Endothelial cell of umbilical vein (primary cell): ENCODE data around the gene FAM114A1. TPM values are rescaled to one million over a fixed set of nuclear protein-coding genes. Genes with fewer than 3 reads are reported as not detected.

Source experiments
- BruUV-seq: library from RNA; stranded (reverse); fragments of 400-500 nt; replicated peaks from 2 replicates; lab custom pipeline; 2021; lab: Mats Ljungman, UMichigan
- CTCF ChIA-PET: fragments of 300-600, 350-600 bp; sonication (Branson Sonifier 250); formaldehyde crosslinking; loops from one replicate; lab custom pipeline; 2021; ENCODE audit warnings: antibody characterized with exemption, inconsistent platforms; lab: Charles Lee
- POLR2A ChIA-PET: fragments of 300-600, 350-600 bp; sonication (Branson Sonifier 250); formaldehyde crosslinking; loops from one replicate; lab custom pipeline; 2021; ENCODE audit warnings: antibody characterized with exemption, inconsistent platforms; lab: Charles Lee
- DNase-seq: peaks from one replicate; pipeline ENCODE4 v3.0.0-alpha.2; 2011; ENCODE audit warnings: low read depth, low spot score
- FAIRE-seq: peaks from 2 replicates; lab custom pipeline; 2011; peaks lifted over from hg19 to GRCh38; lab: Jason Lieb, UNC
- H2AFZ ChIP-seq: 2 replicates; pipeline ENCODE4 v1.6.0; 2012; ENCODE audit warnings: low read depth, low read length, control low read depth, inconsistent platforms
- H3K27ac ChIP-seq: 2 replicates; pipeline ENCODE4 v1.5.1; 2011; ENCODE audit warnings: low read depth, mild to moderate bottlenecking, control low read depth, low read length, moderate library complexity; ENCODE audit not compliant: insufficient read depth
- H3K27me3 ChIP-seq, 2 experiments: 2 replicates each; pipeline versions ENCODE4 v1.6.0 to v1.6.1; 2011; ENCODE audit warnings: low read length in 2 of 2, mixed read lengths in 1 of 2; ENCODE audit not compliant: control insufficient read depth in 2 of 2, insufficient read depth in 2 of 2
- H3K36me3 ChIP-seq, 2 experiments: 2 replicates in 1 of 2; 3 replicates in 1 of 2; pipeline ENCODE4 v1.5.1; 2011; ENCODE audit warnings: low read length in 2 of 2, mild to moderate bottlenecking in 1 of 2, moderate library complexity in 1 of 2; ENCODE audit not compliant: control insufficient read depth in 2 of 2, insufficient read depth in 2 of 2; ENCODE audit errors: extremely low read depth in 1 of 2
- H3K4me1 ChIP-seq: 3 replicates; pipeline ENCODE4 v1.5.1; 2011; ENCODE audit warnings: mild to moderate bottlenecking, low read length; ENCODE audit not compliant: control insufficient read depth, insufficient read depth; ENCODE audit errors: extremely low read depth
- H3K4me2 ChIP-seq: 2 replicates; pipeline ENCODE4 v1.6.1; 2011; ENCODE audit warnings: low read length, control low read depth, mixed read lengths; ENCODE audit not compliant: insufficient read depth
- H3K4me3 ChIP-seq, 3 experiments: fragments of 200-600 bp in 1 of 3; sonication (generic), shearing (Covaris generic) in 1 of 3; replicated peaks in 1 of 3; 2 replicates each; pipeline ENCODE4 v1.5.1; 2011 to 2016; ENCODE audit warnings: control low read depth in 3 of 3, low read length in 3 of 3, mild to moderate bottlenecking in 2 of 3, inconsistent platforms in 1 of 3, low read depth in 1 of 3, moderate library complexity in 1 of 3; ENCODE audit not compliant: insufficient read depth in 1 of 3
- H3K79me2 ChIP-seq: 2 replicates; pipeline ENCODE4 v1.6.0; 2012; ENCODE audit warnings: low read length, inconsistent platforms; ENCODE audit not compliant: control insufficient read depth, insufficient read depth
- H3K9ac ChIP-seq: replicated peaks from 2 replicates; pipeline ENCODE3; 2011; ENCODE audit warnings: low read length, control low read depth; ENCODE audit not compliant: insufficient read depth; ENCODE audit errors: extremely low read depth
- H3K9me1 ChIP-seq: replicated peaks from 3 replicates; pipeline ENCODE4 v1.6.0; 2011; ENCODE audit warnings: mild to moderate bottlenecking, low read length; ENCODE audit not compliant: control insufficient read depth, insufficient read depth; ENCODE audit errors: extremely low read depth
- H3K9me3 ChIP-seq: replicated peaks from 2 replicates; pipeline ENCODE4 v1.5.1; 2012; ENCODE audit warnings: low read length, inconsistent platforms; ENCODE audit not compliant: control insufficient read depth, insufficient read depth
- H4K20me1 ChIP-seq: replicated peaks from 2 replicates; pipeline ENCODE3; 2011; ENCODE audit warnings: mild to moderate bottlenecking, low read length; ENCODE audit not compliant: control insufficient read depth, insufficient read depth; ENCODE audit errors: extremely low read depth
- FOS ChIP-seq: IDR thresholded peaks from 2 replicates; pipeline ENCODE4 v1.6.1; 2011; ENCODE audit warnings: mild to moderate bottlenecking, low read length, moderate library complexity, borderline replicate concordance; ENCODE audit not compliant: insufficient read depth
- JUN ChIP-seq: IDR thresholded peaks from 2 replicates; pipeline ENCODE4 v1.6.1; 2011; ENCODE audit warnings: borderline replicate concordance, low read depth; ENCODE audit not compliant: insufficient read length, insufficient read depth
- dilution Hi-C: fragments of 300-500 bp; cut with MboI; formaldehyde crosslinking; loops from one replicate; pipeline ENCODE4 v1.15.0; 2019; ENCODE audit warnings: low sequenced_read_pairs; ENCODE audit not compliant: extremely low pct_ligation_motif_present
- intact Hi-C: fragments of 100-400 bp; cut with micrococcal nuclease; formaldehyde crosslinking; loops from one replicate; pipeline ENCODE4 v1.10.0; 2022
- polyA plus RNA-seq, 4 experiments: library from polyadenylated mRNA; depleted of rRNA in 3 of 4; stranded (reverse) in 3 of 4; unstranded in 1 of 4; fragments of >200 nt; gene quantifications; 2 replicates each; pipeline versions ENCODE4 v1.2.1 to v1.2.3, GENCODE V29; 2011 to 2012; ENCODE audit warnings: missing spikeins in 1 of 4
- total RNA-seq: library from RNA; stranded (reverse); gene quantifications from 2 replicates; pipeline ENCODE4 v1.2.3, GENCODE V29; 2021
- TF ChIP-seq, protein P1 (sequence below), 2 donors: IDR thresholded peaks; 1 replicate in 1 of 2; 2 replicates in 1 of 2; pipeline ENCODE4 v1.5.1; 2011; ENCODE audit warnings: low read length in 2 of 2, mild to moderate bottlenecking in 2 of 2, moderate library complexity in 2 of 2, control low read depth in 1 of 2, inconsistent platforms in 1 of 2, low read depth in 1 of 2; ENCODE audit not compliant: insufficient read depth in 1 of 2; ENCODE audit errors: extremely low read depth in 1 of 2

FAM114A1 gene
- total and polyA plus RNA-seq, 2 donors (not counting 3 experiments of a cell fraction or from before 2014, with no cell fraction given): 99.2 to 118 TPM

DNA sequence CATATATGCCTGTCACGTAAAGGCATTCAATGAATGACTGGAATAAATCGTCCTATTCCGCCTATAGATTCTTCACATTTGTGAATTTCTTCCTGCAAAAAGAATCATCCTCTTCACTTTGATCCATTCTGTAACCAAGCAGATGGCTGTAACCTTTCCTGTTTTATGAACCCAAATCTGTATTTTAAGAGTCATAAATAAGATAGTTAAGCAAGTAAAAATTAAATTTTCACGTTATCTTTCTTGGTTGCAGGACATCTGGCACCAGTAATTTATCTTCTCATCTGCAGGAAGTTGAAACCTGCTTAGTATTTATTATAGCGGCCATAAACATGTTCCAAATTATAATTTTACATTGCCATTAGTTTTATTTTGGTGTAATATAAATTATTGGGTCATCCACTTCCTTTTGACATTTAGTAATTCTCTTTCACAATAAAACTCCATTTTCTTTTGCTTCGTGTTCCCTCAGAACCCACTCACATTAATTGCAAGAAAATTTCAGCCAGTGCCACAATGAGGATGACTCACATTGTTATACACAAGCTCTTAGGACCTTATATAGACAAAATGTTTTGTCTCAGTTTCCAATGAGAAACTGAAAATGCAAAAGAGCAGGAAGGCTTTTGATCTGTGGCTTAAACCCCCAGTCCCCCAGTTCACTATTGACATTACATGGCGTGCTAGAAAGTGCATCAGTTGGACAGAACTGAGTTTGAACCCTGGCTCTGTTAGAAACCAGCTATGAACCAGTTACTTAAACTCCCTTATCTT, 113.5 kb downstream of the FAM114A1 start:
- CTCF ChIA-PET: no interaction called here
- Histone ChIP-seq H2AFZ (peak overlapping the region; percentile 41), H3K4me3 (no peak overlapping the region), H3K36me3 (no peaks in the 10 kb centered on the region), H3K27me3 (no peaks in the 10 kb centered on the region), H3K4me1 (no peaks in the 10 kb centered on the region), H3K79me2 (no peaks in the 10 kb centered on the region), H3K9me1 (no peaks in the 10 kb centered on the region), H3K4me2 (no peak overlapping the region), H3K27ac (no peak overlapping the region), H4K20me1 (no peaks in the 10 kb centered on the region), H3K9me3 (no peaks in the 10 kb centered on the region), H3K9ac (no peak overlapping the region)
- no TSS peak for BruUV-seq
- FAIRE-seq: peak; percentile 59
- TF ChIP-seq, protein P1, sequence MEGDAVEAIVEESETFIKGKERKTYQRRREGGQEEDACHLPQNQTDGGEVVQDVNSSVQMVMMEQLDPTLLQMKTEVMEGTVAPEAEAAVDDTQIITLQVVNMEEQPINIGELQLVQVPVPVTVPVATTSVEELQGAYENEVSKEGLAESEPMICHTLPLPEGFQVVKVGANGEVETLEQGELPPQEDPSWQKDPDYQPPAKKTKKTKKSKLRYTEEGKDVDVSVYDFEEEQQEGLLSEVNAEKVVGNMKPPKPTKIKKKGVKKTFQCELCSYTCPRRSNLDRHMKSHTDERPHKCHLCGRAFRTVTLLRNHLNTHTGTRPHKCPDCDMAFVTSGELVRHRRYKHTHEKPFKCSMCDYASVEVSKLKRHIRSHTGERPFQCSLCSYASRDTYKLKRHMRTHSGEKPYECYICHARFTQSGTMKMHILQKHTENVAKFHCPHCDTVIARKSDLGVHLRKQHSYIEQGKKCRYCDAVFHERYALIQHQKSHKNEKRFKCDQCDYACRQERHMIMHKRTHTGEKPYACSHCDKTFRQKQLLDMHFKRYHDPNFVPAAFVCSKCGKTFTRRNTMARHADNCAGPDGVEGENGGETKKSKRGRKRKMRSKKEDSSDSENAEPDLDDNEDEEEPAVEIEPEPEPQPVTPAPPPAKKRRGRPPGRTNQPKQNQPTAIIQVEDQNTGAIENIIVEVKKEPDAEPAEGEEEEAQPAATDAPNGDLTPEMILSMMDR (IDR thresholded peaks at IDR 0.05; ENCODE audit: extremely low read depth in 1 of 2, insufficient read depth in 1 of 2, low read depth in 1 of 2, low read length in 2 of 2): no peak
- TF ChIP-seq FOS (peak; percentile 53), JUN (peak; percentile 21)
- dilution Hi-C loops (no loop called here), intact Hi-C loops (no loop called here)
- DNase-seq: peak; percentile 43
- POLR2A ChIA-PET: no interaction called here
